SH-SY5Y (cell line): Measurements from ENCODE around the gene NAV2.

ENCODE experiments used
- GATA2 ChIP-seq: IDR thresholded peaks from 2 replicates; pipeline ENCODE4 v1.6.1; 2011; ENCODE audit warnings: mild to moderate bottlenecking, low read depth, low read length
- GATA3 ChIP-seq: IDR thresholded peaks from 2 replicates; pipeline ENCODE4 v1.6.1; 2011; ENCODE audit warnings: low read depth, mild to moderate bottlenecking, low read length, moderate library complexity

DNA sequence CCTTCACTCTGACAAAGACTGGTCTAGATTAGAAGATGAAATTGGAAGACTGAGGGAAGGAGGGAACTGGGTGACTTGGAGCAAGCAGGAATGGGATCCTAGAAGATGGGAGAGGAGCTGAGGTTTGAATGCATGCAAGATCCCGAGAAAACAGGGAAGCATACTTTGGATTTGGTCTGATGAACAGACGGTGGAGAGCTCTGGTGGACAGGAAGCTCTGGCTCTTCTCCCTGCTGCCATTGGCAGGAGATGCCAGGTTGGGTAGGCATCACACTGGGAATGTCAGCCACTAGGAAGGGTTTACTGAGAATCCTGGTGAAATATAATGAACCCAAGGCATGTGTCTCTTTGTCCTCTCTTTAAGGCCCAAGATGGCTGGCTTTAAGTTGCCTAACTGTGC, 16.5 kb downstream of the NAV2 start:
- TF ChIP-seq GATA3 (no peak), GATA2 (no peak)
